Esophagus (tissue), 2 donors: ENCODE results near the gene CHAT. TPM values are rescaled to one million over a fixed set of nuclear protein-coding genes. Genes with fewer than 3 reads are reported as not detected.

Experiments used
- H3K27ac ChIP-seq, 2 donors: one replicate each; pipeline ENCODE4 v1.5.1; 2013; ENCODE audit warnings: low read depth in 2 of 2, mild to moderate bottlenecking in 2 of 2, inconsistent platforms in 1 of 2, low read length in 1 of 2, moderate library complexity in 1 of 2
- H3K27me3 ChIP-seq, 2 donors: one replicate each; pipeline ENCODE4 v1.6.1; 2013; ENCODE audit warnings: low read length in 2 of 2, control low read depth in 1 of 2, mild to moderate bottlenecking in 1 of 2; ENCODE audit not compliant: insufficient read depth in 2 of 2, control insufficient read depth in 1 of 2
- H3K36me3 ChIP-seq, 2 donors: one replicate each; pipeline ENCODE4 v1.6.1; 2013; ENCODE audit warnings: low read length in 1 of 2; ENCODE audit not compliant: control insufficient read depth in 2 of 2, insufficient read depth in 2 of 2
- H3K4me1 ChIP-seq, 2 donors: one replicate each; pipeline ENCODE4 v1.6.1; 2013; ENCODE audit warnings: low read length in 1 of 2; ENCODE audit not compliant: control insufficient read depth in 2 of 2, insufficient read depth in 2 of 2
- H3K4me3 ChIP-seq, 2 donors: one replicate each; pipeline ENCODE4 v1.5.1; 2013; ENCODE audit warnings: low read length in 2 of 2, mild to moderate bottlenecking in 2 of 2, low read depth in 1 of 2, moderate library complexity in 1 of 2
- H3K9me3 ChIP-seq, 2 donors: one replicate each; pipeline ENCODE4 v1.6.1; 2013; ENCODE audit warnings: mild to moderate bottlenecking in 2 of 2, low read depth in 1 of 2, low read length in 1 of 2, moderate library complexity in 1 of 2; ENCODE audit not compliant: control insufficient read depth in 2 of 2, insufficient read depth in 1 of 2
- WGBS, 2 donors: extraction: QIAGEN DNeasy Blood & Tissue Kit; methylation state at CpG; one replicate each; pipeline ENCODE4 v1.1.7; 2013; 5-methylcytosine and 5-hydroxymethylcytosine counted together
- polyA plus RNA-seq, 2 donors: library from polyadenylated mRNA; stranded (reverse); fragments of 200-250 nt; gene quantifications; one replicate each; pipeline ENCODE4 v1.2.3, GENCODE V29; 2013
- donor health status: healthy with polysubstance abuse.
- donor health status: Bipolar disorder and iron deficiency.

CHAT gene
- polyA plus RNA-seq, 2 donors = not detected

DNA sequence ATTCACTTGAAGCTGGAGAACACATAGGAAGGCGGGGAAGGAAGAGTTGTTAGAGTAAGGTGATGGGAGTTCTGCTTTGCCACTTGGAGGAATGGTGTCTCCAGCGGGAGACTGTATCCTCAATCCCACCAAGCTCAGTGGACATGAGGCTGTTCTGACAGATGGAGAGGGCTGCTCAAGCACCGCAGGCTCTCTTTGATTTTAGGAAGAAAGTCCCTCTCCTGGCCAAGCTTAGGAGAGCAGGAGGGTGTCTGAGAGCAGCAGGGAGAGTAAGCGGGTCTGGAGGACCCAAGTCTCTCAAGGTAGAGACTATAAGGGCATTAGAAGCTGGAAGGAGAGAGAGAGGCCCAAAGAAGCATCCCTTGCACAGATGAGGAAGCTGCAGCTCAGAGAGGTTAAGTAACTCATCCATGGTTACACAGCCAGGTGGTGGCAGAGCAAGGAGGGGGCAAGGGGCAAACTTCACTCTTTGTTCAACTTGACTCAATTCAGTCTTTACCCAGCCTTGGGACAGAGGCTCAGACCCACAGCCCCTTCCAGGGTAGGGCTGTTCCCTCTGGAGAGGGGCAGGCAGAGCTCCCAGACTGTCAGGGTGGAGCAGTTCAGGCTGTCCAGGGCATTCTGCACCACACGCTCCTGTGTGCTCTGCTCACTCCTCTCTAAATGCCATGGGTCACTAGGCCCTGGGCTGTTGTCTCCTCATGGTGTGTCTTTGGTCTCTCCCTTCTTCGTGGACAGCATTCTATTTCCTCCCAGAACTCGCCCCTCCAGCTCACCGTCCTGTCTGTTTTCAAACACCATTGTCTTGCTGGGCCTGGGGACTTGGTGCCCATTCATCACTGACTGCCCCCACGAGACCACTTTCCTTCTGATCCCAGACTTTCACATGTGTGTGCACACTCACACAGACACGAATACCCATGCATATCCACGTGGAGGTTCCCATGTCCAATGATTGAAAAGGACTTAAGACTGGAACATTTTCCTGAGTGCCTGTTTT lies 8.9 kb downstream of the CHAT start:
- Histone ChIP-seq H3K27me3 (peaks cover 4 to 9% of the 10 kb centered on the region in 2 donors), H3K4me3 (no peak overlapping the region), H3K36me3 (no peaks in the 10 kb centered on the region), H3K9me3 (no peaks in the 10 kb centered on the region), H3K4me1 (no peaks in the 10 kb centered on the region), H3K27ac (no peak overlapping the region)
- WGBS, 2 donors = 67 to 74% methylated on average over 11 of the region's 11 CpGs

DNA sequence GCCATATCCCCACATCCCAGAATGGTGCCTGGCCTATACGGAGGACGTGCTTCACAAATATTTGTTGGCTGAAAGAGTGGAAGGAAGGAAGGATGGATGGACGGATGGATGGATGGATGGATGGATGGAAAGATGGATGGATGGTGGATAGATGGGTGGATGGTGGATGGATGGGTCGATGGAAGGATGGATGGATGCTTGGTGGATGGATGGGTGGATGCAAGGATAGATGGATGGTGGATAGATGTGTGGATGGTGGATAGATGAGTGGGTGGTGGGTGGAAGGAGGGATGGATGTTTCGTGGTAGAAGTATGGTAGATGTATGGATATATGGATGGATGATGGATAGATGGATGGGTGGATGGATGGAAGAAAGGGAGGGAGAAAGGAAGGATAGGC lies 10.8 kb downstream of the CHAT start:
- peaks cover under 1 to 4% of the 10 kb centered on the region in 2 donors for H3K27me3 ChIP-seq
- H3K4me3 ChIP-seq = no peak overlapping the region
- peaks cover 0 to 3% of the 10 kb centered on the region in 2 donors for H3K9me3 ChIP-seq
- WGBS, 2 donors = 59 to 63% methylated on average over 5 of the region's 5 CpGs
- H3K27ac ChIP-seq = no peak overlapping the region
- H3K36me3 ChIP-seq = no peaks in the 10 kb centered on the region
- H3K4me1 ChIP-seq = no peaks in the 10 kb centered on the region

DNA sequence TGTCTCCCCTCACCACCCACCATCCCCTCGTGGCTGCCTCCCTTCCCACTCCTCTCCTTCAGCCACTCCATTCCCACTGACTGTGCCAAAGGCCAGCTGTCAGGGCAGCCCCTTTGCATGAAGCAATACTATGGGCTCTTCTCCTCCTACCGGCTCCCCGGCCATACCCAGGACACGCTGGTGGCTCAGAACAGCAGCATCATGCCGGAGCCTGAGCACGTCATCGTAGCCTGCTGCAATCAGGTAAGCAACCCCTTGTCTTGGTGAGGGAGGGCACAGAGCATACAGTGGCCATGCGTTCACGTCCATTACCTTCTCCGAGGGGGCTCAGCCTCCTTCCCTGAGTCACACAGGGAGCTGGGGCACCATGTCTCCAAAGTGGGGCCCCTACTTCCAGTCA lies 11.6 kb downstream of the CHAT start:
- H3K27me3 ChIP-seq = peaks cover 0 to 4% of the 10 kb centered on the region in 2 donors
- no peaks in the 10 kb centered on the region for H3K4me1 ChIP-seq
- H3K36me3 ChIP-seq = no peaks in the 10 kb centered on the region
- H3K4me3 ChIP-seq = no peak overlapping the region
- 80 to 82% methylated on average over 10 of the region's 10 CpGs for WGBS, 2 donors
- H3K9me3 ChIP-seq = peaks cover 0 to 3% of the 10 kb centered on the region in 2 donors
- H3K27ac ChIP-seq = no peak overlapping the region

- Histone ChIP-seq H3K4me1 (no peaks in the 10 kb centered on the region), H3K36me3 (no peaks in the 10 kb centered on the region), H3K9me3 (peaks cover 0 to 3% of the 10 kb centered on the region in 2 donors), H3K27ac (no peak overlapping the region), H3K27me3 (peaks cover 0 to 4% of the 10 kb centered on the region in 2 donors), H3K4me3 (no peak overlapping the region)
- WGBS, 2 donors = 86 to 87% methylated on average over 7 of the region's 7 CpGs
These were observed 13.2 kb downstream of the CHAT start for GRCh38 chr10:49627038-49627437.

DNA sequence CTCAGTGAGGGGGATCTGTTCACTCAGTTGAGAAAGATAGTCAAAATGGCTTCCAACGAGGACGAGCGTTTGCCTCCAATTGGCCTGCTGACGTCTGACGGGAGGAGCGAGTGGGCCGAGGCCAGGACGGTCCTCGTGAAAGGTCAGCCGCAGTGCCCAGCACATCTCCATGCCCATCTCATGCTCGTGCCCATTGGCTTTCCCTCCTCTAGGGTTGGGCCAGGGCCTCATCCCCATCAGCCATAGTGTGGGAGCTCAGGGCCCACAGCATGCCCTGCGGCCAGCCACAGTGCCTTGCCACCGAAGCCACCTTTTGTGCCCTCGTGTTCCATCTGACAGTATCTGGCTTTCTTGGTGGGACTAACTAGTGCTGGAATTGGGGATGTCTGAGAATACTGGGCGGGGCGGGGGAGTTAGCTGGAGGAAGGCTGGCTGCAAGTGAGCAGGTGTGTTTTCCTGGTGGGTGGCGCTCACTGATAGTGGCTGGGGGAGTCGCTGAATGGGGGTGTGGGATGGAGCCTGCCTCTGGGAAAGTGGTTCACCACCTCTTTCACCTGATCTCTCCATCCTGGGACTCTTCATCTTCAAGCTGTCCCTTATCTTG lies 13.9 kb downstream of the CHAT start:
- H3K4me1 ChIP-seq = no peaks in the 10 kb centered on the region

GRCh38 chr10:49628599-49628998 lies 14.8 kb downstream of the CHAT start:
- 85 to 86% methylated on average over 8 of the region's 8 CpGs for WGBS, 2 donors
- Histone ChIP-seq H3K27me3 (no peaks in the 10 kb centered on the region), H3K4me1 (no peaks in the 10 kb centered on the region), H3K4me3 (no peak overlapping the region), H3K27ac (no peak overlapping the region), H3K36me3 (no peaks in the 10 kb centered on the region), H3K9me3 (peaks cover 0 to 3% of the 10 kb centered on the region in 2 donors)

More for the DNA sequence above, 13.9 kb downstream of the CHAT start:
- 87 to 89% methylated on average over 18 of the region's 18 CpGs for WGBS, 2 donors
- H3K27me3 ChIP-seq = peaks cover 0 to 2% of the 10 kb centered on the region in 2 donors
- peaks cover 0 to 3% of the 10 kb centered on the region in 2 donors for H3K9me3 ChIP-seq
- H3K4me3 ChIP-seq = no peak overlapping the region
- H3K36me3 ChIP-seq = no peaks in the 10 kb centered on the region
- H3K27ac ChIP-seq = no peak overlapping the region

- WGBS, 2 donors = 71 to 73% methylated on average over 9 of the region's 9 CpGs
- Histone ChIP-seq H3K36me3 (no peaks in the 10 kb centered on the region), H3K4me3 (no peak overlapping the region), H3K9me3 (peaks cover 0 to 3% of the 10 kb centered on the region in 2 donors), H3K27me3 (no peaks in the 10 kb centered on the region), H3K27ac (no peak overlapping the region), H3K4me1 (no peaks in the 10 kb centered on the region)
These were observed 15.6 kb downstream of the CHAT start for GRCh38 chr10:49629431-49629881.

- 92 to 95% methylated on average over 6 of the region's 6 CpGs for WGBS, 2 donors
- H3K4me1 ChIP-seq = no peaks in the 10 kb centered on the region
- no peak overlapping the region for H3K27ac ChIP-seq
- peaks cover 0 to 3% of the 10 kb centered on the region in 2 donors for H3K9me3 ChIP-seq
- no peaks in the 10 kb centered on the region for H3K27me3 ChIP-seq
- no peak overlapping the region for H3K4me3 ChIP-seq
- no peaks in the 10 kb centered on the region for H3K36me3 ChIP-seq
These were observed 18.1 kb downstream of the CHAT start for GRCh38 chr10:49631975-49632374.

DNA sequence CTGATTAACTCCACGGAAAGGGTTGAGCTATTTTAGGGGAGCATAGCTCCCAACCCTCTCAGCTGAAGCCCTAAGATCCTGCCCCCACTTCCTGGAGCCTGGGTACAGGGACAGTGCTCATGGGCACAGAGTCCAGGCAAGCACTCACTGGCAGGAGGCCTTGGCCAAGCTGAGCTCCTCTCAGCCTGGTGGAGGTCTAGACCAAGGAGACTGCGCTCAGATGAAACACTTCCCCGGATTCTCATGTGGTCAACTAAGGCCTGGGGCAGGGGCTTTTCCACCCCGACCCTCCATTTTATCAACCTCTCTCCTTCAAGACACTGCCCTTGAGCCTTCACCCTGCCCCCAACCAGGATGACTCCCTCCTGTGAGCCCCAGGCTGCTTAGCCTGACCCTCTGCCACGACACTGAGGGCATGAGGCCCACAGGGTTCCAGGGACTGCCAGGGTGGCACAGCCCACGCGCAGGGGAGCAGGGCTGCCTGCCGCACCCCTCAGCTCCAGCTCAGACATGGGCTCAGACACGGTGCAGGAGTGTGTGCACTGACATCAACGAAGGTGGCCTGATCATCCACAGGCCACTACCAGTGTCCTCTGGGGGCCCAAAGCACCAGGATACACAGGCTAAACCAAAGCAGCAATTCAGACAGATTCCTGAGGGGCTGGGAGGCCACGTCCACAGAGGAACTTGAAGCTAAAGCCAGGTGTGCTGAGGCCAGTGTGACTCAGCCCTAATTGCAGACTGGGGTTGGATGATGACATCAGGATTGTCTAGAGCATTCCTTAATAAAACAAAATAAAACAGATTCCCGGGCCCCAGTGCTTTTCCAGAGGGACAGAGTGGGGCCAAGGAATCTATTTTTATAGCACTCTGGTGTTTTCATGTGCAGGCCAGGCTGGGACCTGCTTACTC lies 18.8 kb downstream of the CHAT start:
- Histone ChIP-seq H3K27me3 (no peaks in the 10 kb centered on the region), H3K36me3 (no peaks in the 10 kb centered on the region), H3K9me3 (peaks cover 0 to 3% of the 10 kb centered on the region in 2 donors), H3K27ac (no peak overlapping the region), H3K4me1 (no peaks in the 10 kb centered on the region), H3K4me3 (no peak overlapping the region)
- WGBS, 2 donors = 51 to 52% methylated on average over 12 of the region's 12 CpGs
